ENCODE data around the gene SIK3.
"Not testable (repeated sequence)": the region's sequence is repeated elsewhere in the genome, so short reads cannot be mapped to it uniquely, and the experiment has no call there.

- TF ChIP-seq CTCF (IDR thresholded peaks at IDR 0.05); ZFX (IDR thresholded peaks at IDR 0.05; ENCODE audit: borderline replicate concordance): not testable (repeated sequence)
Observed at GRCh38 chr11:117112497-117112896, 14.3 kb upstream of the SIK3 start.
